A549 (cell line): ENCODE data around the gene RHOXF2.

ENCODE experiments used
- CTCF ChIP-seq: fragments of >200 bp; sonication (Bioruptor Twin); formaldehyde crosslinking; IDR thresholded peaks from 3 replicates; pipeline ENCODE4 v1.5.1; 2016
- JUN ChIP-seq, 2 experiments: fragments of >200 bp; sonication (Bioruptor Twin); formaldehyde crosslinking; IDR thresholded peaks; 2 replicates in 1 of 2; 3 replicates in 1 of 2; pipeline ENCODE4 v1.6.1; 2016 to 2017
- PHF8 ChIP-seq: fragments of 200-600 bp; sonication (generic); IDR thresholded peaks from 2 replicates; pipeline ENCODE4 v1.6.1; 2016; ENCODE audit warnings: low read depth, mild to moderate bottlenecking, antibody characterized with exemption, moderate library complexity, borderline replicate concordance
- RCOR1 ChIP-seq: fragments of 150-350 bp; IDR thresholded peaks from 2 replicates; pipeline ENCODE4 v1.6.1; 2014; ENCODE audit warnings: antibody characterized with exemption, low read length, low read depth

GRCh38 chrX:120145295-120145925 is 13.0 kb upstream of the RHOXF2 start:
- TF ChIP-seq PHF8 (no peak), JUN (IDR thresholded peaks at IDR 0.05) (no peak), CTCF (no peak), RCOR1 (no peak)
